ENCODE results near the gene TTC28. TPM values are rescaled to one million over a fixed set of nuclear protein-coding genes. Genes with fewer than 3 reads are reported as not detected.
A peak's percentile ranks its signal among the peaks of the same experiment; 100 is the strongest.
"Not testable (repeated sequence)": the region's sequence is repeated elsewhere in the genome, so short reads cannot be mapped to it uniquely, and the experiment has no call there.

TTC28 gene
- 60.8 and 65.4 TPM in 2 replicates for total RNA-seq
- long read RNA-seq, partial matches to known transcripts, result 1 of 12 reads
- long read RNA-seq, other reads (novel, unspliced or antisense), result 11 of 12 reads

GRCh38 chr22:28679611-28680287 lies at the start of gene TTC28:
Gene TTC28, minus strand, starts transcription at chr22:28679840. Its CDS starts 117 bp downstream, at chr22:28679723.
- Mint-ChIP-seq H3K4me3 (peak within 1 kb of the TSS; percentile 93), H3K4me1 (peaks cover 12% of the 10 kb centered on the region), H3K27ac (ENCODE audit: unreplicated experiment) (peak within 1 kb of the TSS; percentile 96)
- not testable (repeated sequence) for H3K9me3 Mint-ChIP-seq; H3K36me3 Mint-ChIP-seq (ENCODE audit: low read depth); H3K27me3 Mint-ChIP-seq (ENCODE audit: low read depth)
- DNase-seq (ENCODE audit: low read depth, low spot score), result peak; percentile 94

GRCh38 chr22:28728621-28729313 lies 49.1 kb upstream of the TTC28 start:
- Mint-ChIP-seq H3K4me3 (no peak overlapping the region), H3K9me3 (no peaks in the 10 kb centered on the region), H3K27ac (ENCODE audit: unreplicated experiment) (no peak overlapping the region), H3K36me3 (ENCODE audit: low read depth) (peaks cover 11% of the 10 kb centered on the region), H3K27me3 (ENCODE audit: low read depth) (no peaks in the 10 kb centered on the region), H3K4me1 (no peaks in the 10 kb centered on the region)
- DNase-seq (ENCODE audit: low read depth, low spot score), result no peak
- TF ChIP-seq CTCF (conservative IDR thresholded peaks at IDR 0.05), result no peak

- Mint-ChIP-seq H3K27ac (ENCODE audit: unreplicated experiment) (no peak overlapping the region), H3K4me3 (no peak overlapping the region), H3K4me1 (no peaks in the 10 kb centered on the region), H3K36me3 (ENCODE audit: low read depth) (peaks cover 13% of the 10 kb centered on the region), H3K9me3 (no peaks in the 10 kb centered on the region), H3K27me3 (ENCODE audit: low read depth) (no peaks in the 10 kb centered on the region)
- DNase-seq (ENCODE audit: low read depth, low spot score), result no peak
- TF ChIP-seq CTCF (conservative IDR thresholded peaks at IDR 0.05), result no peak
Measured at GRCh38 chr22:28728002-28728401, 48.4 kb upstream of the TTC28 start.

- Mint-ChIP-seq H3K27me3 (ENCODE audit: low read depth) (no peaks in the 10 kb centered on the region), H3K4me1 (no peaks in the 10 kb centered on the region), H3K27ac (ENCODE audit: unreplicated experiment) (no peak overlapping the region), H3K4me3 (no peak overlapping the region), H3K36me3 (ENCODE audit: low read depth) (peaks cover 13% of the 10 kb centered on the region), H3K9me3 (no peaks in the 10 kb centered on the region)
- DNase-seq (ENCODE audit: low read depth, low spot score), result no peak
- TF ChIP-seq CTCF (conservative IDR thresholded peaks at IDR 0.05), result no peak
Measured at GRCh38 chr22:28718044-28718443, 38.4 kb upstream of the TTC28 start.

- H3K9me3 Mint-ChIP-seq, result no peaks in the 10 kb centered on the region
- no peaks in the 10 kb centered on the region for H3K27me3 Mint-ChIP-seq (ENCODE audit: low read depth)
- H3K4me3 Mint-ChIP-seq, result no peak overlapping the region
- H3K36me3 Mint-ChIP-seq (ENCODE audit: low read depth), result peaks cover 17% of the 10 kb centered on the region
- H3K4me1 Mint-ChIP-seq, result peaks cover 3% of the 10 kb centered on the region
- H3K27ac Mint-ChIP-seq (ENCODE audit: unreplicated experiment), result no peak overlapping the region
- TF ChIP-seq CTCF (conservative IDR thresholded peaks at IDR 0.05), result no peak
- DNase-seq (ENCODE audit: low read depth, low spot score), result no peak
Measured at GRCh38 chr22:28716686-28717085, 37.0 kb upstream of the TTC28 start.

GRCh38 chr22:28715611-28716010 lies 36.0 kb upstream of the TTC28 start:
- H3K36me3 Mint-ChIP-seq (ENCODE audit: low read depth), result peaks cover 15% of the 10 kb centered on the region
- no peaks in the 10 kb centered on the region for H3K27me3 Mint-ChIP-seq (ENCODE audit: low read depth)
- no peak for DNase-seq (ENCODE audit: low read depth, low spot score)
- H3K4me1 Mint-ChIP-seq, result peaks cover 6% of the 10 kb centered on the region
- no peaks in the 10 kb centered on the region for H3K9me3 Mint-ChIP-seq
- H3K27ac Mint-ChIP-seq (ENCODE audit: unreplicated experiment), result no peak overlapping the region
- no peak overlapping the region for H3K4me3 Mint-ChIP-seq
- no peak for TF ChIP-seq CTCF (conservative IDR thresholded peaks at IDR 0.05)
